ENCODE measurements around the gene PCCA. TPM values are rescaled to one million over a fixed set of nuclear protein-coding genes. Genes with fewer than 3 reads are reported as not detected.

Gene PCCA
- total RNA-seq, 1 donor from 2014 or later: 15.3 TPM

- ChIA-PET POLR2A (no interaction called here), CTCF (no interaction called here)
- H3K9me3 Mint-ChIP-seq: peaks cover 8% of the 10 kb centered on the region
- H3K27ac Mint-ChIP-seq: no peak overlapping the region
- intact Hi-C loops (cut with micrococcal nuclease): no loop called here
- DNase-seq (no peak), ATAC-seq (ENCODE audit: low read depth) (no peak)
- no peak overlapping the region for H3K4me3 Mint-ChIP-seq
- H3K27me3 Mint-ChIP-seq: no peaks in the 10 kb centered on the region
- H3K4me1 Mint-ChIP-seq: no peaks in the 10 kb centered on the region
- TF ChIP-seq, protein P1, sequence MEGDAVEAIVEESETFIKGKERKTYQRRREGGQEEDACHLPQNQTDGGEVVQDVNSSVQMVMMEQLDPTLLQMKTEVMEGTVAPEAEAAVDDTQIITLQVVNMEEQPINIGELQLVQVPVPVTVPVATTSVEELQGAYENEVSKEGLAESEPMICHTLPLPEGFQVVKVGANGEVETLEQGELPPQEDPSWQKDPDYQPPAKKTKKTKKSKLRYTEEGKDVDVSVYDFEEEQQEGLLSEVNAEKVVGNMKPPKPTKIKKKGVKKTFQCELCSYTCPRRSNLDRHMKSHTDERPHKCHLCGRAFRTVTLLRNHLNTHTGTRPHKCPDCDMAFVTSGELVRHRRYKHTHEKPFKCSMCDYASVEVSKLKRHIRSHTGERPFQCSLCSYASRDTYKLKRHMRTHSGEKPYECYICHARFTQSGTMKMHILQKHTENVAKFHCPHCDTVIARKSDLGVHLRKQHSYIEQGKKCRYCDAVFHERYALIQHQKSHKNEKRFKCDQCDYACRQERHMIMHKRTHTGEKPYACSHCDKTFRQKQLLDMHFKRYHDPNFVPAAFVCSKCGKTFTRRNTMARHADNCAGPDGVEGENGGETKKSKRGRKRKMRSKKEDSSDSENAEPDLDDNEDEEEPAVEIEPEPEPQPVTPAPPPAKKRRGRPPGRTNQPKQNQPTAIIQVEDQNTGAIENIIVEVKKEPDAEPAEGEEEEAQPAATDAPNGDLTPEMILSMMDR (IDR thresholded peaks at IDR 0.05): no peak
- peaks cover 9% of the 10 kb centered on the region for H3K36me3 Mint-ChIP-seq (ENCODE audit: low read depth)
Observed at GRCh38 chr13:100459747-100460146, 370.9 kb downstream of the PCCA start.

DNA sequence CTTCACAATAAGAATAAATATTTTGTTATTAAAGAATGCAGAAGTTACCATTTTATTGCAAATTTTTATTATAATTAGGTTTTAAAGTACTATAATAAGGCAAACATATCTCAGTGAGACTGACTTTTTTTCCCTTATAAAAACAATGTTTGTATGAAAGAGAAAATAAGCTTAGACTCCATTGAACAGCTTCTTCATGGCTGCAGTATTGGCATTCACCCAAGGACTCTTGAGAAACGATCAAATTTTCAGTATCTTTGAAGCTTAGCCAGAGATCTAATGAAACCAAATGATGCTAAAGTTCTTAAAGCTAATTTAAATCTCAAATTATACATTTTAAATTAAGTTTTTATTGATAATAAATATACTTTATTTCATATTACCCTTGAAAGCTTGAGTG lies 371.4 kb downstream of the PCCA start:
- TF ChIP-seq, protein P1 (IDR thresholded peaks at IDR 0.05): no peak
- intact Hi-C loops (cut with micrococcal nuclease): no loop called here
- DNase-seq: no peak
- H3K4me1 Mint-ChIP-seq: no peaks in the 10 kb centered on the region
- no peak overlapping the region for H3K4me3 Mint-ChIP-seq
- POLR2A ChIA-PET: no interaction called here
- no peak for ATAC-seq (ENCODE audit: low read depth)
- H3K27ac Mint-ChIP-seq: no peak overlapping the region
- peaks cover 8% of the 10 kb centered on the region for H3K9me3 Mint-ChIP-seq
- H3K27me3 Mint-ChIP-seq: no peaks in the 10 kb centered on the region
- CTCF ChIA-PET: no interaction called here
- peaks cover 9% of the 10 kb centered on the region for H3K36me3 Mint-ChIP-seq (ENCODE audit: low read depth)

- intact Hi-C loops (cut with micrococcal nuclease): no loop called here
- Mint-ChIP-seq H3K9me3 (peaks cover 8% of the 10 kb centered on the region), H3K4me3 (no peak overlapping the region), H3K4me1 (no peaks in the 10 kb centered on the region), H3K27me3 (no peaks in the 10 kb centered on the region), H3K27ac (no peak overlapping the region), H3K36me3 (ENCODE audit: low read depth) (peaks cover 9% of the 10 kb centered on the region)
- DNase-seq (no peak), ATAC-seq (ENCODE audit: low read depth) (no peak)
- CTCF ChIA-PET: no interaction called here
- POLR2A ChIA-PET: no interaction called here
- TF ChIP-seq, protein P1 (IDR thresholded peaks at IDR 0.05): no peak
Observed at GRCh38 chr13:100460791-100461190, 371.9 kb downstream of the PCCA start.

DNA sequence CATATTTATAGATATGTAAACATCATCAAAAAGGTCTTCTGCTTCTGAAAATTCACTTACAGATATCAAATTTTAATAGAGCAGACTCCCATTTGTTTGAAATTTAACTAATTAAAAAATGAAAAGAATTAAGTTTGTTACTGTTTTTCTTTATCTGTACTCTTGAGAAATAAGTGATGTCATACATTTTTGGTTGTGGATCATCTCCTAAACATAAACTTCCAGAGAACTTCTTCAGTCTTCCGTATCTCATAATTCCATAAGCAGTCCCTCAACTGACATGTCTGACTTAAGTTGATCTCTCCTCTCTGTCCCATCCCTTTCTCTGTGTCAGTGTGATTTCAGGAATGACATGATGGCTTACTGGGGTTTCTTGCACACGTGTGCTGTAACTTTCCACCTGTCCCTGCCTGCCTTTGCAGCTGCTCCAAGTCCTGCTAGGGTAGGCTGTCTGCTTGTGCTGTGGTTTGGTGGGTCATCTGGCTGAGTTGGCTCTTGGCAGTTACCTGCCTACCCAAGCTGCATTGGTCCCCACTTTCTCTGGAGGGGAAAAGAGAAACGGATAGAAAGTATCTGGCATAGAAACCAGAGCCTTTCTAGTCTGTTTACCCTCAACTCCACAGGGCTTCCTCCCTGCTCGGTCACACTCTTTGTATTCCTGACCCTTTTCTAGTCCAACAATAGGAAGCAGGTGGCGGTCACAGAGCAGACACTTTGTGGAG lies 372.6 kb downstream of the PCCA start:
- Mint-ChIP-seq H3K4me1 (no peaks in the 10 kb centered on the region), H3K36me3 (ENCODE audit: low read depth) (peaks cover 3% of the 10 kb centered on the region), H3K27ac (no peak overlapping the region), H3K9me3 (peaks cover 5% of the 10 kb centered on the region), H3K27me3 (no peaks in the 10 kb centered on the region), H3K4me3 (no peak overlapping the region)
- intact Hi-C loops (cut with micrococcal nuclease): no loop called here
- POLR2A ChIA-PET: no interaction called here
- CTCF ChIA-PET: no interaction called here
- ATAC-seq (ENCODE audit: low read depth): no peak
- TF ChIP-seq, protein P1 (IDR thresholded peaks at IDR 0.05): no peak
- DNase-seq: no peak

DNA sequence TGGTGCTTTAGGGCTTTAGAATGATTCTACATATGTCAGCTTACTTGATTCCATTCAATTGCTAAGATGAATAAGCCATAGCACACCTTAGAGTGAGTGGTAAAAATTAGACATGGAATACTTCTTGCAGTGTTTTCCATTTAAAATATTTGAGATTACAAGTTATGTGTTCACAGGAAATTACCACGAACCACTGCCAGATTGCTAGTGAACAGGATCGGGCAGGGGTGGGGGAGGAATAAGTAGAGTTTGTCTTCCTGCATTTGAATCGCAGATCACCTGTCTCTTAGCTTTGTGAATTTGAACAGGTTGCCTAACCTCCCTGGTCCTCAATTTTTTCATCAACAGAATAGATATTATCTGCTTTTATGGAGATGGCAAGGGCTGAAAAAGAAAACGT lies 375.1 kb downstream of the PCCA start:
- ChIA-PET CTCF (no interaction called here), POLR2A (no interaction called here)
- Mint-ChIP-seq H3K4me1 (no peaks in the 10 kb centered on the region), H3K4me3 (no peak overlapping the region), H3K9me3 (peaks cover 3% of the 10 kb centered on the region), H3K27me3 (no peaks in the 10 kb centered on the region), H3K27ac (no peak overlapping the region), H3K36me3 (ENCODE audit: low read depth) (peaks cover 1% of the 10 kb centered on the region)
- intact Hi-C loops (cut with micrococcal nuclease): no loop called here
- DNase-seq: no peak
- no peak for ATAC-seq (ENCODE audit: low read depth)
- TF ChIP-seq, protein P1 (IDR thresholded peaks at IDR 0.05): no peak
